Amygdala (tissue), 56 donors: ENCODE data around the gene VCX3B.
"Not testable (repeated sequence)": the region's sequence is repeated elsewhere in the genome, so short reads cannot be mapped to it uniquely, and the experiment has no call there.

Experiments
- DNase-seq, 56 donors: peaks; one replicate each; lab custom pipeline; 2025; lab: John Stamatoyannopoulos, UW

Gene VCX3B

DNA sequence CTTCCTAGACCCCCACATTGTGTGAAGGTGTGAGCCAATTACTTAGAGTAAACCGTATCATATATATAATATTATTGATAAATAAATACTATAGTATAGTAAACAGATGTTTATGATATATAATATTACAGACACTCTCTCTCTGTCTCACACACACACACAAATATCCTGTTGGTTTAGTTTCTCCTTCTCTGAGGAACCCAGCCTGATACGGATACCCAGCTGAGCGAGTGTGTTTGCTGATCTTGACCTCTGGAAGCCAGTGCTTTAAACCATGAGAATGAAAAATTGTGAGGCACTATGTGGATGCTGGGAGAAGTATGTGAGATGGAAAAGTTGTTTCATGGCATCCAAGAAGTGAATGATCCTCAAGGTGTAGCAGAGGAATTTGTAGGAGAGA is at the start of gene VCX3B:
VCX3B (plus strand) TSS at position 301 of the 400 bp plus-strand sequence. CDS start 621 bp downstream, outside the sequence.
- DNase-seq: not testable (repeated sequence)

DNA sequence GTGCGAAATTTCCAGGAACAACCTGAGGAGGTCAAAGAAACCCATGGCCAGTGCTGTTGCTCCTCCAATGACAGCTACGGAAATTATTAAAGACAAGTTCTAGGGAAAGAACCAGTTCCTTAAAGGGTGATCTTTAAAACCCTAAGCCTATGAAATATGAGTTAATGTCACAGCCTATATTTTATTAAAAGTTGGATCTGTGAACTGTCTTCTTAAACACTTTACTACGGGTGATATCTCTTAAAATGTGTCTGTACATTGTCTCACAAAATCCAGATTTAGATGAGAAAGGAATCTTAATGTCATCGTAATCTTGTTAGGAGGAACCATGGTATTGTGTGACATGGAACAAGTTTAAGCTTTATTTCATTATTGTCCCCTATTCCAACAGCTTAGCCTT is 46.3 kb upstream of the VCX3B start:
- no peak for DNase-seq

DNA sequence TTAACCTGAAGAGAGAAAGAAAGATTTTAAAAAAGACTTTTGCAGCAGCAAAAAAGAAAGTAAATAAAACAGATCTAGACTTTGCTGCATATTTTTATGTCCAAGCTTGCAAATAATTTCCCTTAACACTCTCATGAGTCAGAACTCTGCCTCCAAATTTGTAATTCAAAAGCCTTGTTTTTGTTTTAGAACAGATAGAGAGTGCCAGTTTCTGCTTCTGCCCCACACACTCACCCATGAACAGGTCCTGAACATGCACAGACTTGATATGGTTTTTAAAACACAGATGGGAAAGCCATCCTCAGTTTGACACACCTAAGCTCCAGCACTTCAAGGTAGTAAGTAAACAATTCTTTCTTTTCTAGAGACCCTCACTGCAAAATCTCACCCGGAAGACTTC is 39.7 kb upstream of the VCX3B start:
- DNase-seq: no peak

DNA sequence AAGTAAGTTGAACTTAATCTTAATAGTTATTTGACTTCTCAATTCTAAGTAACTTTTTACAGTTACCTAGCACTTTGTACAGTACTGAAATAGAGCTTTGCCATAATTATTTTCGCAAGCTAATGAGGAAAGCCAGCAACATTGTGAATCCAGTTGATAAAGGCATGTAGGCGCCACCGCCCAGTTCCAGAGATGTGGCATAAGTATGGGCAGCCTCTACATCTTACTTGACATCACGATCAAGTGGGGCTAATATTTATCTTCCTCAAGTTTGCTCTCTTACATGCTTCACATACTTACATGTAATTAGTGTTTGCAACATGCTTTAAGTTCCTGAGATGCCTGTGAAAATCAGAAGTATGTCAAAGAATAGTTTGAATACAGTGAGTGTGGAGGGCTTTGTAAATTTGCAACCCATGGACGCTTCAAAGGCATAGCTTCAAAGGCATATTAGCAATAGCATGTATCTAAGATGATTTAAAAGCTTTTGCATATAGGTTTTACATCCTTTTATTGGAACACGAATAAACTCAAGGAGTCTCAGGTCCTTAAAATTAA is 34.9 kb upstream of the VCX3B start:
- no peak for DNase-seq

- no peak for DNase-seq
These were observed 34.2 kb upstream of the VCX3B start for GRCh38 chrX:8430444-8430843.

GRCh38 chrX:8432396-8432795 is 32.2 kb upstream of the VCX3B start:
- no peak for DNase-seq

GRCh38 chrX:8433109-8434062 is 31.2 kb upstream of the VCX3B start:
- no peak for DNase-seq

GRCh38 chrX:8447368-8447767 is 17.3 kb upstream of the VCX3B start:
- DNase-seq: no peak

GRCh38 chrX:8452343-8452742 is 12.3 kb upstream of the VCX3B start:
- not testable (repeated sequence) for DNase-seq

DNA sequence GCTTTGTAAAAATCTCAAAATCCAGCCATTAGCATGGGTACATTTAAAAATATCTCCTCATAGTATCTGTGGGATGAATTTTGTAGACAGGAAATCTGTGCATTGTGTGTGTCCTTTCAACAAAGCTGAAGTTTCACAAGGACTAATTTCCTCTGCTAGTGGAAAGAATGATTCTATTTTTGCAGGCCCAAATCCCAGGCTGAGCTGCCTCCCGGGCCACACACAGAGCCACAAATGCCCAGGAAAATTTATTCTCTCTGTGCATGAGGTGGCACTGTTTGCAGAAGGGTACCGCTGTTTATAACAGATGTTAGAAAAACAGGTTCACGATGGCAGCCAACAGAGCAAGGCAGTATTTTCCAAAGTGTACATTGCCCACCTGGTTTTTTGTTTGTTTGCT is 11.0 kb upstream of the VCX3B start:
- peak in 3 of 56 donors; percentile 0 to 5 (median 0) for DNase-seq

DNA sequence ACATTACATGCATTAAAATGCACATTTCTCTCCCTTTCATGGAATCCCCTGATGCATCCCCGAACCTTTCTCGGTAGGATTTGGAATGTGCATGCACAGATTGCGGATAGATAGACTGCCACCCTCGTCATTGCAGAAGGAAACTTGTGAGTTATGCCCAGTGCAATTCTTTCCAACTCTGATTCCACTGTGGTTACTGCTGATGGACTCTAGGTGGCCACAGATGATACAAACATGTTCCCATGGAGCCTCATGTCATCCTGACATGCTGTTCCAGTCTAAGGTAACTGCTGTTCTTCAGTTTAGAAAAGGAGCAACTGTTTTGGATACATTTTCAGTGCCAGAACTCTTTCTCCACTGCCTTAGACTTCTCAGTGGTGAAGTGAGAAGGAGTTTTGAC is 9.1 kb upstream of the VCX3B start:
- DNase-seq: no peak

- no peak for DNase-seq
These were observed 2.1 kb upstream of the VCX3B start for GRCh38 chrX:8462488-8462887.

DNA sequence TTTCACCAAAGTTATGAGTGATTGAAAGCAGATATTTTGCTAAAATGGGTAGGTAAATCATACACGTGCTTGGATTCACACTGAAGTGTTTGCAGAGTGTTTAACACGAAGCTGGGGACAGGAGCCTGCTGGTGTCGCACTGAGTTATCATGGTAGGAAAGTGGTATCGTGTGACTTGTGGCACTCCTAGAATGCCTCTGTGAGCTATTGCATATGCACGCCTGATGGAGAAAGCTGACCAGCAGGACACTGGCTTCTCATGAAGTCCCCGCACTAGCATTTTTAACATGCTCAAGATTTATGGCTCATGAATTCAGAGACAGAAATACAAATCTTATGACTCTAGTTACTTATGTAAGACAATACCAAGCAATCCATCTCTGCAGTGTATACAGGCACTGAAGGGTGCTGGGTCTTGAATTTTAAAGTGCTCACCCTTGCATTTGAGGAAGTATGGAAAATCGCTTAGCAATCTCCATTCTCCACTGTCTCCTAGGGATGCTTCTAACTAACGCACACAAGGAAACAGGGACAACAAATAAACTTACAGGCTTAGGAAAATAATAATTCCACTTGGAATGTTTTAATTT is 19.8 kb downstream of the VCX3B start:
- DNase-seq: no peak

GRCh38 chrX:8495036-8495435 is 30.4 kb downstream of the VCX3B start:
- not testable (repeated sequence) for DNase-seq

DNA sequence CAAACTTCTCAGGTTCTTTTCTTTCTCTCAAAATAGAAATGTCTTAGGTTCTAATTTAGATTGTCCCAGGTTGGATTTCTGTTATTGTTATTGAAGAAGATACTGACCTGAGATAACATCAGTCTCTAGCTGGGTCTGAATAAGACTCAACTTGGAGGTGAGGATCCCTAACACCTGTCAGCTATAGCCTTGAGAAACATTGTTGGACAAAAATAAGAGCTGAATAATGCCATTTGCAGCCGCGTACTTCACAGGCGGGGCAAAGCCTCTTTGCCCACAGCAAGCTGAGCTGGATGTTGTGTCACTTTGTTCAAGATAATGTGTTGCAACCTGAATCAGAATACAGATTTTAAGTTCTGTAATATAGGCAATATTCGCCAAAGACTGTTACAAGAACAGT is 35.6 kb downstream of the VCX3B start:
- DNase-seq: no peak

- not testable (repeated sequence) for DNase-seq
These were observed 37.5 kb downstream of the VCX3B start for GRCh38 chrX:8502101-8502500.

- DNase-seq: no peak
These were observed 39.8 kb downstream of the VCX3B start for GRCh38 chrX:8504451-8504850.
